K562 (cell line): Measurements from ENCODE around the gene GRIK5. TPM values are rescaled to one million over a fixed set of nuclear protein-coding genes. Genes with fewer than 3 reads are reported as not detected.

ENCODE experiments used
- ARID2 ChIP-seq: fragments of 450-650 bp; IDR thresholded peaks from 2 replicates; pipeline ENCODE4 v1.6.1; 2017; ENCODE audit warnings: antibody characterized with exemption, mild to moderate bottlenecking
- CCNT2 ChIP-seq: IDR thresholded peaks from 2 replicates; pipeline ENCODE4 v1.6.1; 2011; ENCODE audit warnings: borderline replicate concordance, low read depth, mild to moderate bottlenecking, moderate library complexity, mixed read lengths, low read length; ENCODE audit not compliant: insufficient read length; ENCODE audit errors: extremely low read depth
- EWSR1 ChIP-seq: fragments of 450-650 bp; IDR thresholded peaks from 2 replicates; pipeline ENCODE4 v1.6.1; 2018; ENCODE audit warnings: borderline replicate concordance, mild to moderate bottlenecking, low read depth, moderate library complexity; ENCODE audit not compliant: partially characterized antibody
- HDAC2 ChIP-seq: fragments of 450-650 bp; IDR thresholded peaks from 2 replicates; pipeline ENCODE4 v1.6.1; 2016; ENCODE audit warnings: mild to moderate bottlenecking
- HDGF ChIP-seq: fragments of 450-650 bp; IDR thresholded peaks from 2 replicates; pipeline ENCODE4 v1.6.1; 2016
- MAZ ChIP-seq, 2 experiments: fragments of 450-650 bp in 1 of 2; sonication (generic) in 1 of 2; formaldehyde crosslinking; IDR thresholded peaks in 1 of 2; conservative IDR thresholded peaks in 1 of 2; 2 replicates each; pipeline versions ENCODE4 v1.4.0 to v1.5.0; 2020; ENCODE audit warnings: mild to moderate bottlenecking in 1 of 2, missing genetic modification reagents in 1 of 2
- MBD2 ChIP-seq: sonication (generic); IDR thresholded peaks from 2 replicates; pipeline ENCODE4 v1.6.1; 2016; ENCODE audit warnings: low read depth, borderline replicate concordance
- PHF20 ChIP-seq: fragments of 450-650 bp; IDR thresholded peaks from 2 replicates; pipeline ENCODE4 v1.6.1; 2018; ENCODE audit not compliant: partially characterized antibody
- PPARD ChIP-seq: fragments of 250-450 bp; sonication (Bioruptor Pico); IDR thresholded peaks from 2 replicates; pipeline ENCODE4 v1.8.0; 2022; ENCODE audit warnings: inconsistent platforms, mild to moderate bottlenecking, moderate library complexity
- RAD21 ChIP-seq, 2 experiments: fragments of 250-450 bp in 1 of 2; fragments of 450-650 bp in 1 of 2; sonication (Bioruptor Pico) in 1 of 2; formaldehyde crosslinking in 1 of 2; IDR thresholded peaks in 1 of 2; conservative IDR thresholded peaks in 1 of 2; 2 replicates each; pipeline versions ENCODE4 v1.4.0 to v1.8.0; 2020 to 2022; ENCODE audit warnings: mild to moderate bottlenecking in 2 of 2, moderate library complexity in 1 of 2
- SMAD3 ChIP-seq: fragments of 450-650 bp; formaldehyde crosslinking; conservative IDR thresholded peaks from 2 replicates; pipeline ENCODE4 v1.4.0; 2020; ENCODE audit warnings: mild to moderate bottlenecking
- SNRNP70 ChIP-seq: fragments of 200-400 bp; formaldehyde crosslinking; optimal IDR thresholded peaks from 2 replicates; pipeline ENCODE3; 2017; ENCODE audit warnings: low read depth, low read length
- SRSF9 ChIP-seq: fragments of 200-400 bp; formaldehyde crosslinking; IDR thresholded peaks from 2 replicates; pipeline ENCODE4 v1.6.1; 2017; ENCODE audit warnings: low read depth, low read length, borderline replicate concordance
- TFAP4 ChIP-seq: sonication (generic); formaldehyde crosslinking; IDR thresholded peaks from 2 replicates; pipeline ENCODE4 v1.8.0; 2022; ENCODE audit warnings: missing genetic modification reagents, mild to moderate bottlenecking, moderate library complexity, borderline replicate concordance
- ZBTB26 ChIP-seq: fragments of 450-650 bp; formaldehyde crosslinking; IDR thresholded peaks from 2 replicates; pipeline ENCODE4 v1.4.0; 2022; ENCODE audit warnings: missing genetic modification characterization
- ZNF121 ChIP-seq: sonication (generic); formaldehyde crosslinking; conservative IDR thresholded peaks from 2 replicates; pipeline ENCODE4 v1.8.0; 2022; ENCODE audit warnings: missing genetic modification reagents
- ZNF212 ChIP-seq: fragments of 450-650 bp; formaldehyde crosslinking; IDR thresholded peaks from 2 replicates; pipeline ENCODE4 v1.4.0; 2020; ENCODE audit warnings: mild to moderate bottlenecking
- ZNF232 ChIP-seq: sonication (generic); formaldehyde crosslinking; IDR thresholded peaks from 2 replicates; pipeline ENCODE4 v1.8.0; 2022; ENCODE audit warnings: mild to moderate bottlenecking, missing genetic modification reagents
- ZNF699 ChIP-seq: fragments of 250-450 bp; sonication (Bioruptor Pico); IDR thresholded peaks from 2 replicates; pipeline ENCODE4 v1.8.0; 2021; ENCODE audit warnings: mild to moderate bottlenecking, moderate library complexity; ENCODE audit not compliant: insufficient replicate concordance
- polyA plus RNA-seq, 8 experiments: library from polyadenylated mRNA; depleted of rRNA in 4 of 8; stranded (reverse) in 5 of 8; unstranded in 3 of 8; fragments of >200 nt; fragmentation: Nextera tagmentation in 2 of 8; fragmentation: Illumina TruSeq in 1 of 8; extraction: Ambion mirVana in 2 of 8; extraction: Trizol in 1 of 8; gene quantifications; 2 replicates each; pipeline versions ENCODE4 v1.2.1 to v1.2.3, GENCODE V29; 2011 to 2014; ENCODE audit warnings: inconsistent platforms in 1 of 8, missing spikeins in 1 of 8
- total RNA-seq, 7 experiments: library from RNA; depleted of rRNA in 6 of 7; stranded (reverse); fragments of >200 nt in 6 of 7; fragmentation: Illumina TruSeq in 2 of 7; extraction: Trizol in 2 of 7; gene quantifications; 2 replicates each; pipeline versions ENCODE4 v1.2.1 to v1.2.3, GENCODE V29; 2011 to 2021; ENCODE audit warnings: low replicate concordance in 1 of 7
- TF ChIP-seq, protein P1 (sequence below): sonication (generic); formaldehyde crosslinking; IDR thresholded peaks from 2 replicates; pipeline ENCODE4 v1.9.0; 2022; ENCODE audit warnings: mild to moderate bottlenecking, missing genetic modification reagents
- TF ChIP-seq, protein P2 (sequence below): sonication (generic); formaldehyde crosslinking; IDR thresholded peaks from 2 replicates; pipeline ENCODE4 v1.8.1; 2023; ENCODE audit warnings: mild to moderate bottlenecking, missing genetic modification reagents, moderate library complexity
- TF ChIP-seq, protein P3 (sequence below): sonication (generic); formaldehyde crosslinking; IDR thresholded peaks from 2 replicates; pipeline ENCODE4 v1.8.1; 2023; ENCODE audit warnings: mild to moderate bottlenecking, missing genetic modification reagents
- TF ChIP-seq, protein P4 (sequence below): fragments of 450-650 bp; IDR thresholded peaks from 2 replicates; pipeline ENCODE4 v1.6.1; 2016

Gene GRIK5
- total and polyA plus RNA-seq, 9 of the 15 experiments (the other 6 are each of a cell fraction or from before 2014, with no cell fraction given), result 0.04 to 0.55 (median 0.27) TPM; not detected in 2

DNA sequence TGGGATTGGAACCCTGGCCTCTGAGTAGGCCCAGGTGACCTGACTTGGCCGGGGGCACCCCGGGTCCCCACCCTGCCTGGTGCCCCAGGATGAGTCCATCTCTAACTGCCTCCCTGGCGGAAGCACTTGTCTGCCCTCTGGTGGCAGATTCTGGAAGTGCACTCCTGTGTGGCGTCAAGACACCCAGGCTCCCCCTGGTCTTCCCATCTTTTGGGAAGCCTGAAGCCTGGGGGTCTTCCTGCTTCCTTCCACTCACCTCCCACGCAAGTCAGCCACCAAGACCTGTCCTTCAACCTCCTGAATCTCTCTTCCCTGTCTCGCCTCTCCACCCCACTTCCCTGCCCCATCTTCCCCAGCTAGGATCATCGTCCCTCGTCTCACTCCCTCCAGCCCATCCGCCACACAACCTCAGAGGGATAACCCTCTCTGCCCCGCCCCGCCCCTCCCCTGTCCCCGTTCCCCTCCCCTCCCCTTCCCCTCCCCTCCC lies 118.3 kb downstream of the GRIK5 start (continued):
- TF ChIP-seq SRSF9 (no peak), ZNF212 (CRISPR knock-in tag) (no peak), MAZ (CRISPR knock-in tag; conservative IDR thresholded peaks at IDR 0.05 in 1 of 2, IDR thresholded peaks at IDR 0.05 in 1 of 2) (peak; percentile 17 to 49; a peak in 1 of 4 replicates), ZNF121 (CRISPR knock-in tag) (no peak), HDGF (no peak), RAD21 (CRISPR knock-in tag; conservative IDR thresholded peaks at IDR 0.05 in 1 of 2, IDR thresholded peaks at IDR 0.05 in 1 of 2) (peak; percentile 69 to 91), ARID2 (peak; percentile 74), HDAC2 (0 out of 2 replicates have a peak, but pooled peaks have one; percentile 43), SNRNP70 (no peak), TFAP4 (no peak), PHF20 (no peak), MBD2 (no peak), ZBTB26 (CRISPR knock-in tag) (0 out of 2 replicates have a peak, but pooled peaks have one; percentile 48), SMAD3 (CRISPR knock-in tag) (no peak), ZNF232 (CRISPR knock-in tag) (no peak), PPARD (CRISPR knock-in tag) (no peak), EWSR1 (no peak), CCNT2 (no peak), ZNF699 (no peak)
- TF ChIP-seq, protein P1, sequence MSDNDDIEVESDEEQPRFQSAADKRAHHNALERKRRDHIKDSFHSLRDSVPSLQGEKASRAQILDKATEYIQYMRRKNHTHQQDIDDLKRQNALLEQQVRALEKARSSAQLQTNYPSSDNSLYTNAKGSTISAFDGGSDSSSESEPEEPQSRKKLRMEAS (CRISPR knock-in tag), result no peak
- TF ChIP-seq, protein P2, sequence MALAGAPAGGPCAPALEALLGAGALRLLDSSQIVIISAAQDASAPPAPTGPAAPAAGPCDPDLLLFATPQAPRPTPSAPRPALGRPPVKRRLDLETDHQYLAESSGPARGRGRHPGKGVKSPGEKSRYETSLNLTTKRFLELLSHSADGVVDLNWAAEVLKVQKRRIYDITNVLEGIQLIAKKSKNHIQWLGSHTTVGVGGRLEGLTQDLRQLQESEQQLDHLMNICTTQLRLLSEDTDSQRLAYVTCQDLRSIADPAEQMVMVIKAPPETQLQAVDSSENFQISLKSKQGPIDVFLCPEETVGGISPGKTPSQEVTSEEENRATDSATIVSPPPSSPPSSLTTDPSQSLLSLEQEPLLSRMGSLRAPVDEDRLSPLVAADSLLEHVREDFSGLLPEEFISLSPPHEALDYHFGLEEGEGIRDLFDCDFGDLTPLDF (CRISPR knock-in tag), result no peak
- TF ChIP-seq, protein P3, sequence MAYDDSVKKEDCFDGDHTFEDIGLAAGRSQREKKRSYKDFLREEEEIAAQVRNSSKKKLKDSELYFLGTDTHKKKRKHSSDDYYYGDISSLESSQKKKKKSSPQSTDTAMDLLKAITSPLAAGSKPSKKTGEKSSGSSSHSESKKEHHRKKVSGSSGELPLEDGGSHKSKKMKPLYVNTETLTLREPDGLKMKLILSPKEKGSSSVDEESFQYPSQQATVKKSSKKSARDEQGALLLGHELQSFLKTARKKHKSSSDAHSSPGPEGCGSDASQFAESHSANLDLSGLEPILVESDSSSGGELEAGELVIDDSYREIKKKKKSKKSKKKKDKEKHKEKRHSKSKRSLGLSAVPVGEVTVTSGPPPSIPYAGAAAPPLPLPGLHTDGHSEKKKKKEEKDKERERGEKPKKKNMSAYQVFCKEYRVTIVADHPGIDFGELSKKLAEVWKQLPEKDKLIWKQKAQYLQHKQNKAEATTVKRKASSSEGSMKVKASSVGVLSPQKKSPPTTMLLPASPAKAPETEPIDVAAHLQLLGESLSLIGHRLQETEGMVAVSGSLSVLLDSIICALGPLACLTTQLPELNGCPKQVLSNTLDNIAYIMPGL (CRISPR knock-in tag), result no peak
- TF ChIP-seq, protein P4, sequence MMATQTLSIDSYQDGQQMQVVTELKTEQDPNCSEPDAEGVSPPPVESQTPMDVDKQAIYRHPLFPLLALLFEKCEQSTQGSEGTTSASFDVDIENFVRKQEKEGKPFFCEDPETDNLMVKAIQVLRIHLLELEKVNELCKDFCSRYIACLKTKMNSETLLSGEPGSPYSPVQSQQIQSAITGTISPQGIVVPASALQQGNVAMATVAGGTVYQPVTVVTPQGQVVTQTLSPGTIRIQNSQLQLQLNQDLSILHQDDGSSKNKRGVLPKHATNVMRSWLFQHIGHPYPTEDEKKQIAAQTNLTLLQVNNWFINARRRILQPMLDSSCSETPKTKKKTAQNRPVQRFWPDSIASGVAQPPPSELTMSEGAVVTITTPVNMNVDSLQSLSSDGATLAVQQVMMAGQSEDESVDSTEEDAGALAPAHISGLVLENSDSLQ, result no peak
